GM12878 (cell line): ENCODE data around the gene GOLPH3. TPM values are rescaled to one million over a fixed set of nuclear protein-coding genes. Genes with fewer than 3 reads are reported as not detected.
A peak's percentile ranks its signal among the peaks of the same experiment; 100 is the strongest.

Experiments used
- ATAC-seq: fragments of 200-7000 bp; cut with Tn5 transposase; 3 replicates; pipeline ENCODE4 v1.9.1; 2020; ENCODE audit warnings: mild to moderate bottlenecking, moderate library complexity
- BruUV-seq: library from RNA; stranded (reverse); fragments of 400-500 nt; replicated peaks from 2 replicates; lab custom pipeline; 2021; lab: Mats Ljungman, UMichigan
- CTCF ChIA-PET: fragments of 300-600 bp; sonication (Branson Sonifier 250); formaldehyde crosslinking; extraction: SDS; loops from one replicate; lab custom pipeline; 2021; ENCODE audit warnings: inconsistent platforms; lab: Yijun Ruan, JAX
- POLR2A ChIA-PET: fragments of 350-600 bp; formaldehyde crosslinking; extraction: SDS; loops from one replicate; lab custom pipeline; 2021; ENCODE audit warnings: inconsistent platforms; lab: Charles Lee
- RAD21 ChIA-PET: fragments of 300-600 bp; sonication (Branson Sonifier 250); formaldehyde crosslinking; loops from one replicate; lab custom pipeline; 2023; ENCODE audit warnings: antibody characterized with exemption; ENCODE audit not compliant: unreplicated experiment; lab: Charles Lee
- SMC1A ChIA-PET: fragments of 300-600 bp; sonication (Branson Sonifier 250); formaldehyde crosslinking; loops from one replicate; lab custom pipeline; 2023; ENCODE audit not compliant: unreplicated experiment, uncharacterized antibody; lab: Charles Lee
- DNase-seq: peaks from one replicate; pipeline ENCODE4 v3.0.0-alpha.2; 2011; ENCODE audit warnings: low read depth, low spot score
- FAIRE-seq: peaks from 3 replicates; lab custom pipeline; 2011; peaks lifted over from hg19 to GRCh38; lab: Jason Lieb, UNC
- H2AFZ ChIP-seq: 2 replicates; pipeline ENCODE4 v1.6.0; 2011; ENCODE audit warnings: low read depth, low read length, control low read depth; ENCODE audit not compliant: control insufficient read depth
- H3K27ac ChIP-seq: 2 replicates; pipeline ENCODE4 v1.5.1; 2011; ENCODE audit warnings: control low read depth; ENCODE audit not compliant: control insufficient read depth, insufficient read depth
- H3K27me3 ChIP-seq, 2 experiments: replicated peaks in 1 of 2; 2 replicates each; pipeline versions ENCODE4 v1.6.0 to v1.6.1; 2011; ENCODE audit warnings: low read length in 1 of 2; ENCODE audit not compliant: control insufficient read depth in 2 of 2, insufficient read depth in 2 of 2
- H3K36me3 ChIP-seq, 2 experiments: 2 replicates each; pipeline ENCODE4 v1.5.1; 2011; ENCODE audit warnings: low read length in 1 of 2; ENCODE audit not compliant: control insufficient read depth in 2 of 2, insufficient read depth in 2 of 2
- H3K4me1 ChIP-seq: 2 replicates; pipeline ENCODE4 v1.6.1; 2011; ENCODE audit warnings: mild to moderate bottlenecking, low read length, moderate library complexity, mixed read lengths; ENCODE audit not compliant: control insufficient read depth, insufficient read depth
- H3K4me2 ChIP-seq: 2 replicates; pipeline ENCODE4 v1.6.0; 2011; ENCODE audit warnings: control low read depth; ENCODE audit not compliant: control insufficient read depth, insufficient read depth
- H3K4me3 ChIP-seq: fragments of 200-600 bp; sonication (generic); 2 replicates; pipeline ENCODE4 v1.5.1; 2016
- H3K79me2 ChIP-seq: 2 replicates; pipeline ENCODE4 v1.6.0; 2011; ENCODE audit warnings: low read length; ENCODE audit not compliant: control insufficient read depth, insufficient read depth
- H3K9ac ChIP-seq: 2 replicates; pipeline ENCODE4 v1.8.0; 2011; ENCODE audit warnings: low read length, control low read depth, mixed read lengths; ENCODE audit not compliant: control insufficient read depth, insufficient read depth
- H3K9me3 ChIP-seq: replicated peaks from 3 replicates; pipeline ENCODE4 v1.5.1; 2011; ENCODE audit warnings: mild to moderate bottlenecking, low read length; ENCODE audit not compliant: control insufficient read depth, insufficient read depth
- H4K20me1 ChIP-seq: 2 replicates; pipeline ENCODE4 v1.6.0; 2011; ENCODE audit not compliant: control insufficient read depth, insufficient read depth
- CBX5 ChIP-seq: sonication (generic); IDR thresholded peaks from 2 replicates; pipeline ENCODE4 v1.6.1; 2016; ENCODE audit warnings: low read depth, moderate library complexity, mild to moderate bottlenecking, inconsistent platforms
- CHD4 ChIP-seq: fragments of 200-600 bp; sonication (generic); IDR thresholded peaks from 2 replicates; pipeline ENCODE4 v1.6.1; 2016; ENCODE audit warnings: mild to moderate bottlenecking
- IKZF2 ChIP-seq, 2 experiments: fragments of 450-650 bp; IDR thresholded peaks; 2 replicates each; pipeline ENCODE4 v1.6.1; 2017; ENCODE audit warnings: mild to moderate bottlenecking in 2 of 2, moderate library complexity in 2 of 2
- MEF2B ChIP-seq: fragments of 450-650 bp; IDR thresholded peaks from 2 replicates; pipeline ENCODE4 v1.6.1; 2018; ENCODE audit warnings: mild to moderate bottlenecking, moderate library complexity; ENCODE audit not compliant: partially characterized antibody, poor library complexity, severe bottlenecking
- POLR2A ChIP-seq: IDR thresholded peaks from 2 replicates; pipeline ENCODE4 v1.6.1; 2011; ENCODE audit warnings: low read depth, mild to moderate bottlenecking, low read length
- RAD21 ChIP-seq: IDR thresholded peaks from 2 replicates; pipeline ENCODE4 v1.6.1; 2011; ENCODE audit warnings: mild to moderate bottlenecking, low read depth, low read length, moderate library complexity; ENCODE audit not compliant: insufficient read depth
- RELA ChIP-seq: fragments of 450-650 bp; IDR thresholded peaks from 2 replicates; pipeline ENCODE4 v1.8.0; 2014; ENCODE audit warnings: borderline replicate concordance; ENCODE audit not compliant: partially characterized antibody
- whole genome bisulfite sequencing: methylation state at CpG from one replicate; pipeline ENCODE4 v1.1.6; 2016; ENCODE audit warnings: low lambda C conversion rate; ENCODE audit not compliant: insufficient replicate concordance, insufficient coverage; ENCODE audit errors: missing lambda C conversion rate; 5-methylcytosine and 5-hydroxymethylcytosine counted together
- in situ Hi-C: fragments of 300-500 bp; cut with MboI; formaldehyde crosslinking; loops from 9 replicates; pipeline ENCODE4 v1.14.3; 2018; ENCODE audit warnings: mixed read lengths
- intact Hi-C: fragments of 100-400 bp; cut with micrococcal nuclease; formaldehyde crosslinking; loops from one replicate; pipeline ENCODE4 v1.14.2; 2022; ENCODE audit not compliant: unreplicated experiment
- polyA plus RNA-seq, 11 experiments: library from polyadenylated mRNA; depleted of rRNA in 4 of 11; unstranded in 6 of 11; stranded (reverse) in 5 of 11; fragments of >200 nt; fragmentation: Nextera tagmentation in 4 of 11; fragmentation: Illumina TruSeq in 1 of 11; extraction: Ambion mirVana in 4 of 11; extraction: Trizol in 1 of 11; gene quantifications; 1 replicate in 1 of 11; 2 replicates in 10 of 11; pipeline versions ENCODE4 v1.2.1 to v1.2.3, GENCODE V29; 2011 to 2016; ENCODE audit warnings: inconsistent platforms in 2 of 11, missing spikeins in 2 of 11, low read depth in 1 of 11
- total RNA-seq, 4 experiments: library from RNA; depleted of rRNA in 3 of 4; stranded (reverse); fragments of >200 nt in 3 of 4; fragmentation: Illumina TruSeq in 1 of 4; extraction: Trizol in 1 of 4; gene quantifications; 2 replicates each; pipeline versions ENCODE4 v1.2.1 to v1.2.3, GENCODE V29; 2013 to 2021
- TF ChIP-seq, protein P1 (sequence below): fragments of 450-650 bp; formaldehyde crosslinking; IDR thresholded peaks from 2 replicates; pipeline ENCODE4 v1.4.0; 2022; ENCODE audit warnings: mild to moderate bottlenecking, moderate library complexity
- TF ChIP-seq, protein P2 (sequence below): fragments of 150-350 bp; IDR thresholded peaks from 2 replicates; pipeline ENCODE4 v1.6.1; 2014; ENCODE audit warnings: mild to moderate bottlenecking, low read depth, low read length
- TF ChIP-seq, protein P3 (sequence below): fragments of 450-650 bp; IDR thresholded peaks from 2 replicates; pipeline ENCODE4 v1.6.1; 2018; ENCODE audit warnings: mild to moderate bottlenecking, low read depth, moderate library complexity; ENCODE audit not compliant: partially characterized antibody

Gene GOLPH3
- total and polyA plus RNA-seq, 10 of the 15 experiments (the other 5 are each of a cell fraction or from before 2014, with no cell fraction given) = 14.0 to 79.7 (median 43.2) TPM

DNA sequence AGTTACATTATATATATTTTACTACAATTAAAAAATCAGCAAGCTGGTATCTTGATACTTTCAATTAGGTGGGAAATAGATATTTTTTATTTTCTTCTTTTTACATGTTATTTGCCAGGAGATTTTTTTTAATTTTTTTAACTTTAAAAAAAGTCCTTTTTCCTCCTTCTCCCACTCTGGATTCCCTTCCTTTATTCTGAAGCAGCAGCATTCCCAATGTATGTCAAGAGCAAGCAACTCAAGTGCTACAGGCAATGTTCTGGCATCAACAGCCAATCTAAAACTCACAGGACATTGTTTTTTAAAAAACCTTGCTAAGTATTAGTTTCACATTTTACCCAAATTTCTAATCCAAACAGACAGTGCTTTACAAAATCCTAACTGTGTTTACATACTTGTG lies 41.4 kb downstream of the GOLPH3 start:
- BruUV-seq = no TSS peak
- in situ Hi-C loops = no loop called here
- no peak overlapping the region for H3K4me3 ChIP-seq
- H3K9ac ChIP-seq = no peak overlapping the region
- RAD21 ChIA-PET = no interaction called here
- CTCF ChIA-PET = interaction anchor here (0.6 to 1.6 kb wide), 4 partner anchors 11 to 896 kb away, joined by 3 to 4 read pairs (median 3); no protein-coding TSS in a partner anchor
- FAIRE-seq = no peak
- H2AFZ ChIP-seq = no peak overlapping the region
- no peak for DNase-seq
- POLR2A ChIA-PET = no interaction called here
- no peaks in the 10 kb centered on the region for H4K20me1 ChIP-seq
- no peaks in the 10 kb centered on the region for H3K9me3 ChIP-seq
- H3K27me3 ChIP-seq = no peaks in the 10 kb centered on the region
- intact Hi-C loops = no loop called here
- H3K27ac ChIP-seq = no peak overlapping the region
- TF ChIP-seq, protein P1, sequence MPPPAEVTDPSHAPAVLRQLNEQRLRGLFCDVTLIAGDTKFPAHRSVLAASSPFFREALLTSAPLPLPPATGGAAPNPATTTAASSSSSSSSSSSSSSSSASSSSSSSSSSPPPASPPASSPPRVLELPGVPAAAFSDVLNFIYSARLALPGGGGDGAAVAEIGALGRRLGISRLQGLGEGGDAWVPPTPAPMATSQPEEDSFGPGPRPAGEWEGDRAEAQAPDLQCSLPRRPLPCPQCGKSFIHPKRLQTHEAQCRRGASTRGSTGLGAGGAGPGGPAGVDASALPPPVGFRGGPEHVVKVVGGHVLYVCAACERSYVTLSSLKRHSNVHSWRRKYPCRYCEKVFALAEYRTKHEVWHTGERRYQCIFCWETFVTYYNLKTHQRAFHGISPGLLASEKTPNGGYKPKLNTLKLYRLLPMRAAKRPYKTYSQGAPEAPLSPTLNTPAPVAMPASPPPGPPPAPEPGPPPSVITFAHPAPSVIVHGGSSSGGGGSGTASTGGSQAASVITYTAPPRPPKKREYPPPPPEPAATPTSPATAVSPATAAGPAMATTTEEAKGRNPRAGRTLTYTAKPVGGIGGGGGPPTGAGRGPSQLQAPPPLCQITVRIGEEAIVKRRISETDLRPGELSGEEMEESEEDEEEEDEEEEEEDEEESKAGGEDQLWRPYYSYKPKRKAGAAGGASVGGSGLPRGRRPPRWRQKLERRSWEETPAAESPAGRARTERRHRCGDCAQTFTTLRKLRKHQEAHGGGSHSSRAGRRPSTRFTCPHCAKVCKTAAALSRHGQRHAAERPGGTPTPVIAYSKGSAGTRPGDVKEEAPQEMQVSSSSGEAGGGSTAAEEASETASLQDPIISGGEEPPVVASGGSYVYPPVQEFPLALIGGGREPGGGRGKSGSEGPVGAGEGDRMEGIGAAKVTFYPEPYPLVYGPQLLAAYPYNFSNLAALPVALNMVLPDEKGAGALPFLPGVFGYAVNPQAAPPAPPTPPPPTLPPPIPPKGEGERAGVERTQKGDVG (CRISPR knock-in tag) = no peak
- no peak for TF ChIP-seq POLR2A
- peaks cover 4% of the 10 kb centered on the region for H3K79me2 ChIP-seq
- ATAC-seq = no peak
- peaks cover 2 to 28% of the 10 kb centered on the region in 2 experiments for H3K36me3 ChIP-seq
- SMC1A ChIA-PET = interaction anchor here (1.1 to 1.5 kb wide), 2 partner anchors 16 to 199 kb away, joined by 3 read pairs; no protein-coding TSS in a partner anchor
- no peak overlapping the region for H3K4me2 ChIP-seq
- H3K4me1 ChIP-seq = no peaks in the 10 kb centered on the region

DNA sequence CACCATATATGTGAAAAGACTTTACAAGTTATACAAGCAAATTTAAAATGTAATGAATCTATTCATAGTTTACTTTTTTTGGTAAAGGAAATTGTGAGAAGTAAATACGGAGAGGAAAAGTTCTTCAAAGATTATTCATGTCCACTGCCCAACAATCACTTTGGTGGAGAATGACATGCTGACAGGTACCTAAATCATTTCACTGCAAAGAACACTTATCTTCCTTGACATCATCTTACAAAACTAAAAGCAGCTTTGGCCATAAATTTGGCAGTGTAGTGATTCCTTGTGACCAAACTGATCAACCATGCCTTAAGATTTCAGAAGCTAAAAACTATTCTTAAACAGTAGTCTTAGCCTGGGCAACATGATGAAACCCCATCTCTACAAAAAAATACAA lies 42.5 kb downstream of the GOLPH3 start:
- Histone ChIP-seq H3K79me2 (peaks cover 5% of the 10 kb centered on the region), H3K9me3 (no peaks in the 10 kb centered on the region), H3K27ac (no peak overlapping the region), H2AFZ (no peak overlapping the region), H3K4me3 (no peak overlapping the region), H3K27me3 (no peaks in the 10 kb centered on the region), H3K36me3 (peaks cover 2 to 28% of the 10 kb centered on the region in 2 experiments), H4K20me1 (no peaks in the 10 kb centered on the region), H3K9ac (no peak overlapping the region), H3K4me1 (no peaks in the 10 kb centered on the region), H3K4me2 (no peak overlapping the region)
- WGBS = 97% methylated on average over 1 of the region's 1 CpG
- ChIA-PET RAD21 (no interaction called here), POLR2A (no interaction called here), CTCF (interaction anchor here (1.3 to 1.4 kb wide), 2 partner anchors 13 to 346 kb away, joined by 3 to 5 read pairs; no protein-coding TSS in a partner anchor), SMC1A (interaction anchor here (1.1 to 1.3 kb wide), 2 partner anchors 10 to 200 kb away, joined by 3 to 4 read pairs; no protein-coding TSS in a partner anchor)
- no peak for ATAC-seq
- in situ Hi-C loops = no loop called here
- peak; percentile 44 for FAIRE-seq
- intact Hi-C loops = no loop called here
- no peak for DNase-seq
- no TSS peak for BruUV-seq
- TF ChIP-seq CHD4 (no peak), MEF2B (no peak), RAD21 (no peak), IKZF2 (IDR thresholded peaks at IDR 0.05) (no peak), CBX5 (no peak), RELA (no peak)
- TF ChIP-seq, protein P2, sequence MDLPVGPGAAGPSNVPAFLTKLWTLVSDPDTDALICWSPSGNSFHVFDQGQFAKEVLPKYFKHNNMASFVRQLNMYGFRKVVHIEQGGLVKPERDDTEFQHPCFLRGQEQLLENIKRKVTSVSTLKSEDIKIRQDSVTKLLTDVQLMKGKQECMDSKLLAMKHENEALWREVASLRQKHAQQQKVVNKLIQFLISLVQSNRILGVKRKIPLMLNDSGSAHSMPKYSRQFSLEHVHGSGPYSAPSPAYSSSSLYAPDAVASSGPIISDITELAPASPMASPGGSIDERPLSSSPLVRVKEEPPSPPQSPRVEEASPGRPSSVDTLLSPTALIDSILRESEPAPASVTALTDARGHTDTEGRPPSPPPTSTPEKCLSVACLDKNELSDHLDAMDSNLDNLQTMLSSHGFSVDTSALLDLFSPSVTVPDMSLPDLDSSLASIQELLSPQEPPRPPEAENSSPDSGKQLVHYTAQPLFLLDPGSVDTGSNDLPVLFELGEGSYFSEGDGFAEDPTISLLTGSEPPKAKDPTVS = no peak
- TF ChIP-seq, protein P3, sequence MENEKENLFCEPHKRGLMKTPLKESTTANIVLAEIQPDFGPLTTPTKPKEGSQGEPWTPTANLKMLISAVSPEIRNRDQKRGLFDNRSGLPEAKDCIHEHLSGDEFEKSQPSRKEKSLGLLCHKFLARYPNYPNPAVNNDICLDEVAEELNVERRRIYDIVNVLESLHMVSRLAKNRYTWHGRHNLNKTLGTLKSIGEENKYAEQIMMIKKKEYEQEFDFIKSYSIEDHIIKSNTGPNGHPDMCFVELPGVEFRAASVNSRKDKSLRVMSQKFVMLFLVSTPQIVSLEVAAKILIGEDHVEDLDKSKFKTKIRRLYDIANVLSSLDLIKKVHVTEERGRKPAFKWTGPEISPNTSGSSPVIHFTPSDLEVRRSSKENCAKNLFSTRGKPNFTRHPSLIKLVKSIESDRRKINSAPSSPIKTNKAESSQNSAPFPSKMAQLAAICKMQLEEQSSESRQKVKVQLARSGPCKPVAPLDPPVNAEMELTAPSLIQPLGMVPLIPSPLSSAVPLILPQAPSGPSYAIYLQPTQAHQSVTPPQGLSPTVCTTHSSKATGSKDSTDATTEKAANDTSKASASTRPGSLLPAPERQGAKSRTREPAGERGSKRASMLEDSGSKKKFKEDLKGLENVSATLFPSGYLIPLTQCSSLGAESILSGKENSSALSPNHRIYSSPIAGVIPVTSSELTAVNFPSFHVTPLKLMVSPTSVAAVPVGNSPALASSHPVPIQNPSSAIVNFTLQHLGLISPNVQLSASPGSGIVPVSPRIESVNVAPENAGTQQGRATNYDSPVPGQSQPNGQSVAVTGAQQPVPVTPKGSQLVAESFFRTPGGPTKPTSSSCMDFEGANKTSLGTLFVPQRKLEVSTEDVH = no peak
